GM18517 (cell line): ENCODE measurements around the gene TOP2A.

ENCODE experiments used
- ATAC-seq: cut with Tn5 transposase; IDR thresholded peaks from one replicate; pipeline ENCODE4 v1.9.1; 2021; ENCODE audit warnings: mild to moderate bottlenecking, moderate library complexity; ENCODE audit not compliant: unreplicated experiment

The TOP2A gene

GRCh38 chr17:40417609-40418427, at the start of gene TOP2A:
Gene TOP2A, minus strand, starts transcription at chr17:40417896. Its CDS starts 105 bp downstream, at chr17:40417791.
- ATAC-seq = peak; percentile 97

GRCh38 chr17:40467281-40467867, 49.7 kb upstream of the TOP2A start:
- ATAC-seq = no peak

- ATAC-seq = no peak
Measured at GRCh38 chr17:40466298-40466971, 48.7 kb upstream of the TOP2A start.

GRCh38 chr17:40464392-40464855, 46.7 kb upstream of the TOP2A start:
- ATAC-seq = no peak

- no peak for ATAC-seq
Measured at GRCh38 chr17:40463122-40463550, 45.4 kb upstream of the TOP2A start.

GRCh38 chr17:40462343-40463121, 44.8 kb upstream of the TOP2A start:
- no peak for ATAC-seq

- ATAC-seq = no peak
Measured at GRCh38 chr17:40461732-40462342, 44.1 kb upstream of the TOP2A start.

- no peak for ATAC-seq
Measured at GRCh38 chr17:40460968-40461731, 43.5 kb upstream of the TOP2A start.

- ATAC-seq = no peak
Measured at GRCh38 chr17:40460604-40460967, 42.9 kb upstream of the TOP2A start.

- no peak for ATAC-seq
Measured at GRCh38 chr17:40459636-40460603, 42.2 kb upstream of the TOP2A start.

GRCh38 chr17:40458851-40459482, 41.3 kb upstream of the TOP2A start:
- ATAC-seq = no peak

GRCh38 chr17:40457964-40458791, 40.5 kb upstream of the TOP2A start:
- no peak for ATAC-seq

- ATAC-seq = no peak
Measured at GRCh38 chr17:40457369-40457768, 39.7 kb upstream of the TOP2A start.

GRCh38 chr17:40456396-40456951, 38.8 kb upstream of the TOP2A start:
- ATAC-seq = no peak

GRCh38 chr17:40454613-40454995, 36.9 kb upstream of the TOP2A start:
- no peak for ATAC-seq

GRCh38 chr17:40453881-40454612, 36.4 kb upstream of the TOP2A start:
- no peak for ATAC-seq
